Cardiac fibroblast (primary cell): ENCODE results near the gene TCF4.
A peak's percentile ranks its signal among the peaks of the same experiment; 100 is the strongest.

Experiments
- DNase-seq, 2 donors: peaks; one replicate each; pipeline versions ENCODE4 v3.0.0 to v3.0.0-alpha.2; 2010; ENCODE audit warnings: low read depth in 2 of 2
- H3K4me3 ChIP-seq, 2 donors: replicated peaks in 1 of 2; 1 replicate in 1 of 2; 2 replicates in 1 of 2; pipeline ENCODE4 v1.5.1; 2011; ENCODE audit warnings: low read depth in 2 of 2, low read length in 2 of 2, mild to moderate bottlenecking in 2 of 2, moderate library complexity in 1 of 2
- CTCF ChIP-seq: IDR thresholded peaks from one replicate; pipeline ENCODE4 v1.5.1; 2011; ENCODE audit warnings: low read depth, mild to moderate bottlenecking, low read length, inconsistent platforms

TCF4 gene

GRCh38 chr18:55265984-55266383, 322.0 kb downstream of the TCF4 start:
- no peak overlapping the region for H3K4me3 ChIP-seq
- DNase-seq = peak in 1 of 2 donors; percentile 83
- no peak for TF ChIP-seq CTCF

DNA sequence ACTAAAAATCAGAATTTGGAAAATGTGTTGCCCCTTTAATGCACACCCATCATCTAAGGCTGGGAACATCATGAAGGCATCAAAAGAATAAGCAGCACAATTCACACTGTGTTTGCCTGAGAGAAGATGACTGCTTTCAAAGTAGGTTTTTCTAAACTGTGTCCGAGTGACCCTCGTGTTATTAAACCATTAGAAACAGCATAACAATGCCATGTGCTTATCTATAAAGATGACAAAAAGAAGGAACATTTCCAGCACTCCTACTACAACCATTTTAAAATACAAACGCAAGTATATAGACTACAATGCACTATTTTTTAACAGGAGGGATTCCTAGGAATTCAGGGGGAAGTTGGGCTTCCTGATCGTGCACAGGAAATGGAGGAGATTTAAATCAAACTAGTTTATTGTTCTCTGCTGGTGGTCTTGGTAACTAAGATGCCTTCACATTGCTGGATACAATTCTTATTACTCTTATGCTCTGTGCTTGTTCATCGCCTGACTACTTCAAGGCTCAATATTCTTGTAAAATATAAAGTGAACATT, 322.8 kb downstream of the TCF4 start:
- no peak for DNase-seq
- H3K4me3 ChIP-seq = no peak overlapping the region
- no peak for TF ChIP-seq CTCF

- peak; percentile 45 to 56 for DNase-seq
- no peak for TF ChIP-seq CTCF
- H3K4me3 ChIP-seq = no peak overlapping the region
Measured at GRCh38 chr18:55264108-55264507, 323.9 kb downstream of the TCF4 start.

- no peak overlapping the region for H3K4me3 ChIP-seq
- TF ChIP-seq CTCF = no peak
- no peak for DNase-seq
Measured at GRCh38 chr18:55262021-55262560, 325.9 kb downstream of the TCF4 start.

GRCh38 chr18:55261253-55261652, 326.7 kb downstream of the TCF4 start:
- no peak for TF ChIP-seq CTCF
- no peak overlapping the region for H3K4me3 ChIP-seq
- no peak for DNase-seq

DNA sequence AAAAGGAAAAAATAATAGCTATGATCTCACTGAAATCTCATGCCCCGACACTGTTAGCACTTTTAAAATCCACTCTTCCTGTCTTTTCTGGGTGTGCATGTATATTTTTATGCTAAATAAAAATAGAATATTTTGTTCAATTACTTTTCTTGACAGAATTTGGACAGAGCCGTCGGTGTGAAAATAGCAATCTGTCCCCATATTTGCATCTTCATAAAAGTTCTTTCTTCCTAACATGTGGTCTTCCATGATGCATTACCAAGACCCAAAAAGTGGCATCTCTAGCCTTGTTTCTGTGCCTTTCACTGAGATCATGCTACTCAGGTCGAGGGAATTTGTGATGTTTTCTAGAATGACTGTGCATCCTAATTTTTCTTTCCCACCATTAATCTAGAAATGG, 329.9 kb downstream of the TCF4 start:
- no peak overlapping the region for H3K4me3 ChIP-seq
- no peak for TF ChIP-seq CTCF
- no peak for DNase-seq

DNA sequence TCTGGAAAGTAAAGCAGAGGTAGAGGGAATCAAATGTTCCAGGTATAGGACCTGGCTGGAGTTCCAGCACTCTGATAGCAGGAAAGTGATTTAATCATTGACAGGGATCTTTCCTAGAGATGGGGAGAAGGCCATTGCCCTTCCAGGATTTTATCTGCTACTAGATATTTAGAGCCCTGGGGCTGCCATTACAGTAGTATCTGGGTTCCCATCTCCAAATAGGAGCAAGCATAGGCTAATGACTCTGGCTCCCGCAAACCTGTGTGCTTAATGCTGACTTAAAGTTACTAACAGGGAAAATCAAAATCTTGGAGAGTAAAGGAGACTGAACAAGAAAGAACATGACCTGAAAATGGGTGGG, 331.1 kb downstream of the TCF4 start:
- DNase-seq = no peak
- no peak for TF ChIP-seq CTCF
- H3K4me3 ChIP-seq = no peak overlapping the region
